Liver (tissue), 9 donors: ENCODE results near the gene FURIN. TPM values are rescaled to one million over a fixed set of nuclear protein-coding genes. Genes with fewer than 3 reads are reported as not detected.

ENCODE experiments used
- DNase-seq: peaks from one replicate; pipeline ENCODE4 v3.0.0-alpha.2; 2017; ENCODE audit warnings: low spot score
- H3K27ac ChIP-seq, 2 donors: one replicate each; pipeline ENCODE4 v1.7.0; 2013; ENCODE audit warnings: inconsistent platforms in 2 of 2, low read length in 2 of 2, control low read depth in 1 of 2, low read depth in 1 of 2, mild to moderate bottlenecking in 1 of 2
- H3K27me3 ChIP-seq, 4 donors: one replicate each; pipeline versions ENCODE4 v1.6.1 to v1.7.0; 2013; ENCODE audit warnings: low read length in 3 of 4, inconsistent platforms in 1 of 4, mild to moderate bottlenecking in 1 of 4, moderate library complexity in 1 of 4; ENCODE audit not compliant: control insufficient read depth in 4 of 4, insufficient read depth in 4 of 4
- H3K36me3 ChIP-seq, 4 donors: one replicate each; pipeline versions ENCODE4 v1.6.1 to v1.7.0; 2013; ENCODE audit warnings: low read length in 3 of 4, mild to moderate bottlenecking in 3 of 4, low read depth in 1 of 4, moderate library complexity in 1 of 4; ENCODE audit not compliant: control insufficient read depth in 4 of 4, insufficient read depth in 3 of 4
- H3K4me1 ChIP-seq, 4 donors: one replicate each; pipeline versions ENCODE4 v1.6.1 to v1.7.0; 2013; ENCODE audit warnings: low read length in 3 of 4, mild to moderate bottlenecking in 3 of 4, moderate library complexity in 1 of 4; ENCODE audit not compliant: control insufficient read depth in 4 of 4, insufficient read depth in 4 of 4
- H3K4me3 ChIP-seq, 3 donors: one replicate each; pipeline versions ENCODE4 v1.6.1 to v1.7.0; 2013; ENCODE audit warnings: low read length in 3 of 3, control low read depth in 1 of 3, low read depth in 1 of 3, mild to moderate bottlenecking in 1 of 3
- H3K9ac ChIP-seq, 2 donors: one replicate each; pipeline ENCODE4 v1.7.0; 2013; ENCODE audit warnings: low read length in 2 of 2, mild to moderate bottlenecking in 2 of 2, moderate library complexity in 2 of 2, control low read depth in 1 of 2, low read depth in 1 of 2
- H3K9me3 ChIP-seq, 4 donors: one replicate each; pipeline versions ENCODE4 v1.6.1 to v1.7.0; 2013; ENCODE audit warnings: low read length in 3 of 4; ENCODE audit not compliant: control insufficient read depth in 4 of 4
- ATF3 ChIP-seq: IDR thresholded peaks from 2 replicates; pipeline ENCODE4 v1.6.1; 2016; ENCODE audit warnings: antibody characterized with exemption
- CTCF ChIP-seq: fragments of 150-350 bp; IDR thresholded peaks from 2 replicates; pipeline ENCODE4 v1.5.1; 2017; ENCODE audit warnings: improper control_type of control experiment, low read depth, low read length; ENCODE audit not compliant: missing input control
- EGR1 ChIP-seq, 2 donors: IDR thresholded peaks; 2 replicates each; pipeline ENCODE4 v1.6.1; 2016 to 2018; ENCODE audit warnings: antibody characterized with exemption in 2 of 2, low read depth in 2 of 2
- FOXA1 ChIP-seq: IDR thresholded peaks from 2 replicates; pipeline ENCODE4 v1.6.1; 2016; ENCODE audit warnings: antibody characterized with exemption
- FOXA2 ChIP-seq: IDR thresholded peaks from 2 replicates; pipeline ENCODE4 v1.6.1; 2016; ENCODE audit warnings: antibody characterized with exemption
- GABPA ChIP-seq, 2 donors: IDR thresholded peaks in 1 of 2; conservative IDR thresholded peaks in 1 of 2; 2 replicates each; pipeline ENCODE4 v1.6.1; 2016; ENCODE audit warnings: antibody characterized with exemption in 2 of 2, mild to moderate bottlenecking in 1 of 2, moderate library complexity in 1 of 2
- HNF4A ChIP-seq, 2 donors: conservative IDR thresholded peaks; 2 replicates each; pipeline ENCODE4 v1.6.1; 2016; ENCODE audit warnings: antibody characterized with exemption in 2 of 2, mild to moderate bottlenecking in 2 of 2
- HNF4G ChIP-seq: IDR thresholded peaks from 2 replicates; pipeline ENCODE4 v1.6.1; 2016; ENCODE audit warnings: antibody characterized with exemption
- JUND ChIP-seq, 2 donors: IDR thresholded peaks; 2 replicates each; pipeline ENCODE4 v1.6.1; 2016; ENCODE audit warnings: antibody characterized with exemption in 2 of 2
- MAX ChIP-seq: IDR thresholded peaks from 2 replicates; pipeline ENCODE4 v1.6.1; 2016; ENCODE audit warnings: antibody characterized with exemption
- NR2F2 ChIP-seq: IDR thresholded peaks from 2 replicates; pipeline ENCODE4 v1.6.1; 2016; ENCODE audit warnings: antibody characterized with exemption
- RAD21 ChIP-seq, 2 donors: IDR thresholded peaks; 2 replicates each; pipeline ENCODE4 v1.6.1; 2016; ENCODE audit warnings: antibody characterized with exemption in 2 of 2, mild to moderate bottlenecking in 2 of 2
- REST ChIP-seq: IDR thresholded peaks from 2 replicates; pipeline ENCODE4 v1.6.1; 2016; ENCODE audit warnings: antibody characterized with exemption, mild to moderate bottlenecking
- RXRA ChIP-seq, 2 donors: IDR thresholded peaks; 2 replicates each; pipeline ENCODE4 v1.6.1; 2017 to 2018; ENCODE audit warnings: antibody characterized with exemption in 2 of 2, mild to moderate bottlenecking in 1 of 2
- SP1 ChIP-seq: IDR thresholded peaks from 2 replicates; pipeline ENCODE4 v1.6.1; 2018; ENCODE audit warnings: antibody characterized with exemption, mild to moderate bottlenecking
- TAF1 ChIP-seq: conservative IDR thresholded peaks from 2 replicates; pipeline ENCODE4 v1.6.1; 2016; ENCODE audit warnings: antibody characterized with exemption, mild to moderate bottlenecking
- YY1 ChIP-seq: IDR thresholded peaks from 2 replicates; pipeline ENCODE4 v1.6.1; 2016; ENCODE audit warnings: antibody characterized with exemption, mild to moderate bottlenecking
- ZBTB33 ChIP-seq: IDR thresholded peaks from 2 replicates; pipeline ENCODE4 v1.6.1; 2016; ENCODE audit warnings: antibody characterized with exemption
- WGBS: extraction: QIAGEN DNeasy Blood & Tissue Kit; methylation state at CpG from one replicate; pipeline ENCODE4 v1.1.7; 2013; 5-methylcytosine and 5-hydroxymethylcytosine counted together
- polyA plus RNA-seq, 2 donors: library from polyadenylated mRNA; stranded (reverse) in 1 of 2; unstranded in 1 of 2; fragments of 200-250 nt in 1 of 2; fragments of >200 nt in 1 of 2; fragmentation: Nextera tagmentation in 1 of 2; extraction: Ambion mirVana in 1 of 2; gene quantifications; one replicate each; pipeline versions ENCODE4 v1.2.1 to v1.2.3, GENCODE V29; 2013 to 2015
- total RNA-seq, 2 donors: library from RNA; depleted of rRNA; stranded (reverse); fragments of >200 nt; gene quantifications; one replicate each; pipeline ENCODE4 v1.2.3, GENCODE V29; 2014
- donor health status: healthy.
- donor health status: healthy.
- donor health status: healthy.
- donor health status: healthy.
- donor health status: healthy.

The FURIN gene
- total and polyA plus RNA-seq, 4 donors = 102 to 258 (median 164) TPM

- Histone ChIP-seq H3K27ac (no peak overlapping the region), H3K9me3 (no peaks in the 10 kb centered on the region), H3K9ac (no peak overlapping the region), H3K4me3 (no peak overlapping the region), H3K4me1 (peaks cover 8 to 69% (median 40%) of the 10 kb centered on the region in 4 donors), H3K36me3 (peaks cover 27 to 49% (median 39%) of the 10 kb centered on the region in 4 donors), H3K27me3 (no peaks in the 10 kb centered on the region)
- TF ChIP-seq JUND (IDR thresholded peaks at IDR 0.05) (no peak), ATF3 (no peak), ZBTB33 (no peak), MAX (no peak), HNF4A (conservative IDR thresholded peaks at IDR 0.05) (no peak), FOXA1 (no peak), REST (no peak), SP1 (no peak), CTCF (no peak), YY1 (no peak), FOXA2 (no peak), TAF1 (no peak), NR2F2 (no peak), RXRA (IDR thresholded peaks at IDR 0.05) (no peak), RAD21 (IDR thresholded peaks at IDR 0.05) (no peak), HNF4G (no peak), GABPA (IDR thresholded peaks at IDR 0.05 in 1 of 2, conservative IDR thresholded peaks at IDR 0.05 in 1 of 2) (no peak), EGR1 (IDR thresholded peaks at IDR 0.05; ENCODE audit: low read depth in 2 of 2) (no peak)
- DNase-seq = no peak
- WGBS = 94% methylated on average over 20 of the region's 20 CpGs
Observed at GRCh38 chr15:90876046-90876445, 7.7 kb downstream of the FURIN start.
